Pancreas (tissue), 10 donors: Measurements from ENCODE around the gene STARD9. TPM values are rescaled to one million over a fixed set of nuclear protein-coding genes. Genes with fewer than 3 reads are reported as not detected.
A peak's percentile ranks its signal among the peaks of the same experiment; 100 is the strongest.

ENCODE experiments used
- ATAC-seq, 4 donors: fragments of 200-7000 bp; cut with Tn5 transposase; one replicate each; pipeline versions ENCODE4 v1.8.0 to v1.9.1; 2020; ENCODE audit warnings: mild to moderate bottlenecking in 4 of 4, moderate library complexity in 4 of 4
- DNase-seq, 6 donors: peaks; one replicate each; pipeline ENCODE4 v3.0.0-alpha.2; 2020
- FAIRE-seq: peaks from 2 replicates; lab custom pipeline; 2012; peaks lifted over from hg19 to GRCh38; lab: Jason Lieb, UNC
- H3K27ac ChIP-seq, 4 donors: fragments of 200-600 bp; sonication (generic); 1 replicate in 3 of 4; 2 replicates in 1 of 4; pipeline versions ENCODE4 v1.5.0 to v1.8.0; 2020
- H3K27me3 ChIP-seq, 4 donors: fragments of 200-600 bp; one replicate each; pipeline ENCODE4 v1.8.0; 2021
- H3K36me3 ChIP-seq, 3 donors: fragments of 200-600 bp; sonication (generic) in 1 of 3; one replicate each; pipeline versions ENCODE4 v1.5.0 to v1.8.0; 2020 to 2021
- H3K4me1 ChIP-seq, 3 donors: fragments of 200-600 bp; one replicate each; pipeline ENCODE4 v1.8.0; 2021
- H3K4me3 ChIP-seq, 4 donors: fragments of 200-600 bp; sonication (generic) in 2 of 4; one replicate each; pipeline versions ENCODE4 v1.5.0 to v1.8.0; 2020 to 2021
- H3K9me3 ChIP-seq, 4 donors: fragments of 200-600 bp; one replicate each; pipeline ENCODE4 v1.8.0; 2021
- WGBS, 2 donors: extraction: QIAGEN DNeasy Blood & Tissue Kit; methylation state at CpG; one replicate each; pipeline ENCODE4 v1.1.7; 2013; 5-methylcytosine and 5-hydroxymethylcytosine counted together
- intact Hi-C, 3 donors: fragments of 100-400 bp; cut with DNase I; formaldehyde crosslinking; loops; one replicate each; pipeline versions ENCODE4 v1.11.1 to v1.14.2; 2022
- polyA plus RNA-seq, 2 donors: library from polyadenylated mRNA; stranded (reverse); fragments of 200-250 nt; gene quantifications; one replicate each; pipeline ENCODE4 v1.2.3, GENCODE V29; 2013
- total RNA-seq, 6 donors: library from RNA; stranded (reverse); fragmentation: NEBNext Ultra II Directional in 4 of 6; extraction: Animal tissue kit (Norgen Biotek cat#: 25700) in 4 of 6; gene quantifications; one replicate each; pipeline versions ENCODE4 v1.2.1 to v1.2.4, GENCODE V29; 2021 to 2023
- TF ChIP-seq, protein P1 (sequence below), 4 donors: fragments of 200-600 bp; sonication (generic) in 3 of 4; IDR thresholded peaks; one replicate each; pipeline versions ENCODE4 v1.5.0 to v1.8.0; 2021; ENCODE audit warnings: antibody characterized with exemption in 4 of 4
- donor health status: healthy with polysubstance abuse.
- donor health status: DM: no; HTN: no; CAD: no; lungs with moderate emphysema.
- donor health status: DM: no; HTN: no; CAD: no.
- donor health status: control.
- donor health status: control.
- donor health status: Bipolar disorder and iron deficiency.
- donor health status: DM: yes; HTN: yes; CAD: no.
- donor health status: DM: no; HTN: no; CAD: no.
- donor health status: DM: no; HTN: no; CAD: no.
- donor health status: DM: yes; HTN: yes; CAD: no.

STARD9 gene
- total and polyA plus RNA-seq, 8 donors, result 0.44 to 3.0 (median 1.3) TPM

DNA sequence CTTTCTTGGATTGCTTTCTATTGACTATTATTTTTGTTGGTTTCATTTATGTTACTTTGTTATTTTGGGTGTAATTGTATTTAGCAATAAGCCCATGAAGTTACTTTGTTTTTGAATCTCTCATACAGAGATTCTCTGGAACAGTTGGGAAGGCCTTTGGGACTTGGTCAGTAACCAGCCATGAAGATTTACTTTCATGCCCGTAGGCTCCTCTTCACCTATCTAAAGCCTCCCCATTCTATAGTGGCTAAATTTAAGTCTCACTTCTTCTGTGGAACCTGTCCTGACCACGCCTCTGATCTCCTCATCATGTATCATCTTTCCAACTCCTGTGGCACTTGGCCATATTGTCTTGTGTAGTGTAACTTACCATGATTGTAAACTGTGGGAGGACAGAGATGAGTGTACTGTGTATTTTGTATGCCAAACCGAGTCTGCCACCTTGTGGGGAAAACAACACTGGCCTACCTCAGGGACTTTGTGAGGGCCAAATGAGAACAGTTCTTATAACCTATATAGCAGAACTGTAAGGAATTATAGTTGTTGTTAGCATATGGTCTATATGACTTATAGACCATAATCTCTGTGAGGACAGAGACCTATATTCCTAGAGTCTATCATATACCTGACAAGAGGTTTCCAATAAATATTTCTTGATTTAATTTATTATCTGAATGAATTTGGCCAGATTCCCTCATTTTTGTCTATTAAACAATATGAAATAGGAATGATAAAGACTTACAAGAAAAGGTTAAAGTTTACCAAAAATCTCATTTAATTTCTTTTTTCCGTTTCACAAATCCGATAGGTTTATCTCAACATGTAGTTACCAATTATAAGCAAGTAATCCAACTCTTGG, 75.0 kb downstream of the STARD9 start:
- Histone ChIP-seq H3K4me1 (no peaks in the 10 kb centered on the region), H3K27me3 (peaks cover 0 to 4% (median 0%) of the 10 kb centered on the region in 4 donors), H3K4me3 (no peak overlapping the region), H3K27ac (no peak overlapping the region), H3K36me3 (no peaks in the 10 kb centered on the region), H3K9me3 (no peaks in the 10 kb centered on the region)
- peak in 3 of 4 donors; percentile 88 to 93 (median 89) for ATAC-seq
- TF ChIP-seq, protein P1, sequence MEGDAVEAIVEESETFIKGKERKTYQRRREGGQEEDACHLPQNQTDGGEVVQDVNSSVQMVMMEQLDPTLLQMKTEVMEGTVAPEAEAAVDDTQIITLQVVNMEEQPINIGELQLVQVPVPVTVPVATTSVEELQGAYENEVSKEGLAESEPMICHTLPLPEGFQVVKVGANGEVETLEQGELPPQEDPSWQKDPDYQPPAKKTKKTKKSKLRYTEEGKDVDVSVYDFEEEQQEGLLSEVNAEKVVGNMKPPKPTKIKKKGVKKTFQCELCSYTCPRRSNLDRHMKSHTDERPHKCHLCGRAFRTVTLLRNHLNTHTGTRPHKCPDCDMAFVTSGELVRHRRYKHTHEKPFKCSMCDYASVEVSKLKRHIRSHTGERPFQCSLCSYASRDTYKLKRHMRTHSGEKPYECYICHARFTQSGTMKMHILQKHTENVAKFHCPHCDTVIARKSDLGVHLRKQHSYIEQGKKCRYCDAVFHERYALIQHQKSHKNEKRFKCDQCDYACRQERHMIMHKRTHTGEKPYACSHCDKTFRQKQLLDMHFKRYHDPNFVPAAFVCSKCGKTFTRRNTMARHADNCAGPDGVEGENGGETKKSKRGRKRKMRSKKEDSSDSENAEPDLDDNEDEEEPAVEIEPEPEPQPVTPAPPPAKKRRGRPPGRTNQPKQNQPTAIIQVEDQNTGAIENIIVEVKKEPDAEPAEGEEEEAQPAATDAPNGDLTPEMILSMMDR (IDR thresholded peaks at IDR 0.05), result peak in 3 of 4 donors; percentile 38 to 47 (median 44)
- peak in 2 of 6 donors; percentile 21 to 44 for DNase-seq
- WGBS, 2 donors, result 51 to 61% methylated on average over 5 of the region's 5 CpGs
- no peak for FAIRE-seq
- intact Hi-C loops, result no loop called here

DNA sequence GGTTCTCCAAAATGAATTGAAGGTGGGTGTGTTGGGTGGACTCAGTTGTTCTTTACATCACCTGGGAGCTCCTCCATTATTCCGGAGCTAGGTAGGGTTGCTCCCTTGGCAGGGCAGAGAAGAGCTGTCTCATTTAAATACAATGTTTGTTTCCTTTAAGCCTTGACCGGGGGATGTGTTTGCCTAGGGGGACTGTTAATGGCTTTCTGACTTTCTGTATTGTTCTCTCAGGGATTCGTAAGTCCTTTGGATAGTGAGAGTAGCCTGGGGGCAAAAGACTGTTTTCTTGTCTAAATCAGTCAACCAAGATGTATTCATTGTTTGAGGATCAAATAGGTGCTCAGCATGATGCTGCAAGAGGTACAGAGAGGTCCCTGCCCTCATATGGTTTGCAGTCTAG, 90.4 kb downstream of the STARD9 start:
- H3K9me3 ChIP-seq, result no peaks in the 10 kb centered on the region
- DNase-seq (no peak), ATAC-seq (no peak), FAIRE-seq (no peak)
- H3K36me3 ChIP-seq, result no peaks in the 10 kb centered on the region
- no peak overlapping the region for H3K4me3 ChIP-seq
- H3K27ac ChIP-seq, result no peak overlapping the region
- TF ChIP-seq, protein P1 (IDR thresholded peaks at IDR 0.05), result no peak
- WGBS, 2 donors, result 65% methylated on average over 3 of the region's 3 CpGs
- no peaks in the 10 kb centered on the region for H3K4me1 ChIP-seq
- H3K27me3 ChIP-seq, result no peaks in the 10 kb centered on the region
- intact Hi-C loops, result no loop called here

DNA sequence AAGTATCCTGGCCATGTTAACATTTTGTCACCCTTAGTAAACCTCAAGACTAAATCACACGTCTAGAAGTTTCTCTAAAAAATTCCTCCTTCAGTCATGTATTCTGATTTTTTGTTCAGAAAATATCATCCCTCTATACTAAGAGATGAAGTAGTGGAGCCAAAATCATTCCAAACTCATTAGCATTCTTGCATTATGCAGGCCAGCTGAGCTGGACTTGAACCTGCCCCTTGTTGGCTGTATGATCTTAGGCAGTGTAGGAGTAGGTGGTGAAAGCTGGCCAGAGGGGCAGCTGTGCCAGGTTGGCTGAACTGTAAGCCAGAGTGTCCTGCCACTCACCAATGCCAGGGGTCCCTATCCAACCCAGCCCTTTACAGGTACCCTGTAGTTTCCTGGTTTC, 92.4 kb downstream of the STARD9 start:
- intact Hi-C loops, result no loop called here
- WGBS, 2 donors, result 81 to 86% methylated on average over 1 of the region's 1 CpG
- DNase-seq, result no peak
- Histone ChIP-seq H3K4me3 (no peak overlapping the region), H3K27ac (no peak overlapping the region), H3K27me3 (no peaks in the 10 kb centered on the region), H3K36me3 (no peaks in the 10 kb centered on the region), H3K9me3 (no peaks in the 10 kb centered on the region), H3K4me1 (no peaks in the 10 kb centered on the region)
- ATAC-seq, result no peak
- TF ChIP-seq, protein P1 (IDR thresholded peaks at IDR 0.05), result no peak
- no peak for FAIRE-seq

DNA sequence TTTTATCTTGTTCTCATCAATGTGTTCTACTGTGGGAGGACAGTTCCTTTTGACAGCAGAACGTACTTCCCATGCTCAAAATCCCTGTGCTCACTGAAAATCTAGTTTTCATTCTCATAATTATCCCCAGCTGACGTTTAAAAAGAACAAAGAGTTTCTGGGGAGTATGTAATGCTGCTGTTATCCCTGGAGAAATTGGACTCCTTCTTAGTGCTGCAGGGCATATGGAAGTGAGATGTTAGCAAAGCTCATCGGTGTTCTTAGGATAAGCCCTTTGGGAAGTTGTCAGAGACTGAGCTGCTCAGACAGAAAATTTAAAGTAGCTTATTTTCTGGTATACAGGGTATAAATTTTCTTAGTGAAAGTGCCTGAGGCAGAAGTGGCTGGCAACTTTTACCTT, 95.0 kb downstream of the STARD9 start:
- ATAC-seq (no peak), FAIRE-seq (no peak), DNase-seq (no peak)
- intact Hi-C loops, result no loop called here
- no peaks in the 10 kb centered on the region for H3K36me3 ChIP-seq
- H3K27me3 ChIP-seq, result no peaks in the 10 kb centered on the region
- H3K9me3 ChIP-seq, result no peaks in the 10 kb centered on the region
- TF ChIP-seq, protein P1 (IDR thresholded peaks at IDR 0.05), result no peak
- 71% methylated on average over 3 of the region's 3 CpGs for WGBS, 2 donors
- H3K4me3 ChIP-seq, result no peak overlapping the region
- no peak overlapping the region for H3K27ac ChIP-seq
- no peaks in the 10 kb centered on the region for H3K4me1 ChIP-seq

DNA sequence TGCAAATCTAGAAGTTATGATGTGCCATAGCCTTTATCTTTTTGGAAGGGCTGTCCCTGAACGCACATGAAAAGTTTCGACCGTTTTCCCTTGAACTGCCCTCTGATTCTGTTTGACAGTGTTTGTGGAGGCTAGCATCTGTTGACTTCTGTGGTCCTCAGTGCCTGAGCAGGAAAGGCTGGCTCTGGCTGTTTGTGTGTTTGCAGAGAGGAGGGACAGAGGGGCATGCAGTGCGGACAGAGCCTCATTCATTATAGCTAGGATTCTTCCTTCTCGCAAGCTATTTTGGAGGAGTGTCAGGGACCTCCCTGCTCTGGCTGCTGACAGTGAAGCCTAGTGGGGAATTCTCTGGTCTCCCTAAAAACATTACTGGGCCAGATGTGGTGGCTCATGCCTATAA, 97.0 kb downstream of the STARD9 start:
- Histone ChIP-seq H3K9me3 (no peaks in the 10 kb centered on the region), H3K36me3 (no peaks in the 10 kb centered on the region), H3K27me3 (no peaks in the 10 kb centered on the region), H3K27ac (no peak overlapping the region), H3K4me1 (no peaks in the 10 kb centered on the region), H3K4me3 (no peak overlapping the region)
- DNase-seq, result no peak
- TF ChIP-seq, protein P1 (IDR thresholded peaks at IDR 0.05), result no peak
- no peak for ATAC-seq
- intact Hi-C loops, result no loop called here
- no peak for FAIRE-seq
- WGBS, 2 donors, result 48 to 57% methylated on average over 5 of the region's 5 CpGs
